Ecto neural progenitor cell (in vitro differentiated cells): ENCODE measurements around the gene EBF4.

Experiments used
- DNase-seq: peaks from one replicate; pipeline ENCODE4 v3.0.0-alpha.2; 2018; ENCODE audit warnings: low spot score

EBF4 gene

DNA sequence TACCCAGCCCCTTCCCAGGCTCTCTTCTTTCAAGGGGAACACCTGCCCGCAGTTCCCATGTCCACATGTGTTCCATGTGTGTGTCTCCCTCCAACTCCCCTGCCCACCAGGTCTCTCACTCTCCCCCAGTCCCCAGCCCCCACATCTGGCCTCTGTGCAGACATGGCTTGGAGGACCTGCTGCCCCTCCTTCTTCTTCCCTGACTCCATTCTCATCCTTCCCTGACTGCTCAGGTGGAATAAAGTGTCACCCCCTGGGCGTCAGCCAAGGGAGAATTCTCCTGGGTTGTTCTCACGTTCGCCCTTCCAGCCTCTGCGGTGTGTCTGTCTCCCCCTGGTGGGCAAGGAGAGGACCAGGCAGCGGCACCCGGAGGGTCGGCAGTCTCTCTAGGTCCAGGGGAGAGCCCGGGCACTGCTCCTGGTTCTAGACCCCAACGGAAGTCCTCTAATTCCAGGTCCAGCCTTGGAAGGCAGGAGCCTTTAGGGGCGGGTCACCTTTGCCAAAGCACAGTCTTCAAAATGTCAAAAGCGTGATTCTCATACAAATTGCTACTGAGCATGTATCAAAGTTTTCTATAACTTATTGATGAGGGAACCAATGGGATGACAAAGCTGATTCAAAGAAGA, 50.5 kb downstream of the EBF4 start:
- peak; percentile 83 for DNase-seq

DNA sequence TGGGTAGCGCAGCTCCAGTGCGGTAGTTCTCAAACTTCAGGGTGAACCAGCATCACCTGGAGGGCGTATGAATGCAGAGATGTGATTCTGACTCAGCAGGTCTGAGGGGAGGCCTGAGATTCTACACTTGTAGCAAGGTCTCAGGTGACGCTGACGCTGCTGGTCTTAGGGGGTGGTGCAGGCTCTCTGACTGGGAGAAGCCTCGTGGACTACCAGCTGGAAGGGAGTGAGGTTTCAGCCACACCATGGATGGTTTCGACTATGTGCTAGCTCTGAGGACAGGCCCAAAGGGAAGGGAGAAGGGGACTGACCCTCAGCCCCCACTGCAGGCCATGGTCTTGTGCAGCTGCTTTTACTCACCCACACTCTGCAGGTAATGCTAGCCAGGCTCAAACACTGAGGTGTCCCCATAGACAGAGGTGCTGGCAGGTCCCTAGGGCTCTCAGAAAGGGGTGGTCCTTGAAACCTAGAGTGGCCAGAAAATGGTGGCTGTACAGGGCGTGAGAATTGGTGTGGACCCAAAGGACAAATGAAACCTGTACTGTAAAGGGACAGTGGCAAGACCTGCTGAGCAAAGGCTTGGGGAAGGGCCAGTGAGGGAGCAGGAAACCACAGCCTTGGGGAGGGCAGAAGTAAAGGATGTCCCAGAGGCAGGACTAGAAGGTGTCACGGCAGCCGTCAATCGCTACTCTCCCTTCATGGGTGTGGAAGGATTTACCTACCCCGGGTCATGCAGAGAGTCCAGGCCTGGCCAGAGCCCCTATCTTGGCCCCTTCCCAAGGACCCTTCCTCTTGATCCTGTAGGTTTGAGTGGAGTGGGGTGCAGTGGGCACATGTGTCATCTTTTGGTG, 52.7 kb downstream of the EBF4 start:
- peak; percentile 39 for DNase-seq

DNA sequence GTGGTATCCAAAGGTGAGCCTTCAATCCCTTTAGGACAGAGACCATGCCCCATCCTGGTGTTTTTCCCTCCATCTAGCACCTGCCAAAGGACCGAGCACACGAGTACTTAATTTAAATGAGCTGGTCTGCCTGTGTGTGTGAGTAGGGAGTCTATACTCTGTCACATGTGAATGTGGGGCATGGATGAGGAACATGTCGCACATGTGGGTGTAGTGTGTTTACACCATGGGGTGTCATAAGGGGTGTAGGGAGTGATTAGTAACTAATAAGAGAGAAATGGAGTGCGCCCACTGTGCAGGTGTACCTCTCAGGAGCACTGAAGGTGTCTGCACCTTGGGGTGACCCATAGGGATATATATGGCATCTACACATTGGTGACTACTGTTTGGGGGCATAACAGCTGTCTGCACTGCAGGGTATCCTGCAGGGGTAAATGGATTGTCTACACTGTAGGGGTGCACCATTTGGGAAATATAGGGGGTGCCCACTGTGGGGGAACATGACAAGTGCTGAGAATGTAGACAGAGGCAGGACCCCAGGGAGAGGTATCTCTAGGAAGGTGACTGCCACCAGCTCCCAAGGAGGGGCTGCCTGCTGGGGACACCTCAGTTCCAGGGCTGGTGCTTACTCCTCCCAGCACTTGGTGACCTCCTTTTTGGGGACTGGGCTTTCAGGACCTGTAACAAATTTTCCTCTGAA, 53.5 kb downstream of the EBF4 start:
- DNase-seq = peak; percentile 31

DNA sequence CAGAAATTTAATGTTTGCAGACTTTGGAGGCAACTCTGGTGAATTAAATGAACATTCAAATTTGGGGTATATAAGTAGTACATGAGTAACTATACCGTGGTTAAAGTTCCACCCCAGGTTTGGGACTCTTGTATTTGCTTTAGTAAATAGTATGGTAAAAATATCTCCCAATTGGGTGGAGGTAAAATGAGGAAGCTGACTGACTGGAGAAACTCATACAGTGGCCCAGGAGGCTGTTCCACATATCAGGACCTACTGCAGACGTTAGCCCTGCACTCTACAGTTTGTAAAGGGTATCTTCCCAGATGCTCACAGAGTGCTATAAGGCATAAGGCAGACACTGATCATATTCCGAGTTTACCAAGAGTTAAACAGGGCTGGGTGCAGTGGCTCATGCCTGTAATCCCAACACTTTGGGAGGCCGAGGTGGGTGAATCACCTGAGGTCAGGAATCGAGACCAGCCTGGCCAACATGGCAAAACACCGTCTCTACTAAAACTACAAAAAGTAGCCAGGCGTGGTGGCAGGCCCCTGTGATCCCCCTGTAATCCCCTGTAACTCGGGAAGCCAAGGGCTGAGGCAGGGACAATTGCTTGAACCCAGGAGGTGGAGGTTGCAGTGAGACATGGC, 54.2 kb downstream of the EBF4 start:
- DNase-seq = peak; percentile 33

DNA sequence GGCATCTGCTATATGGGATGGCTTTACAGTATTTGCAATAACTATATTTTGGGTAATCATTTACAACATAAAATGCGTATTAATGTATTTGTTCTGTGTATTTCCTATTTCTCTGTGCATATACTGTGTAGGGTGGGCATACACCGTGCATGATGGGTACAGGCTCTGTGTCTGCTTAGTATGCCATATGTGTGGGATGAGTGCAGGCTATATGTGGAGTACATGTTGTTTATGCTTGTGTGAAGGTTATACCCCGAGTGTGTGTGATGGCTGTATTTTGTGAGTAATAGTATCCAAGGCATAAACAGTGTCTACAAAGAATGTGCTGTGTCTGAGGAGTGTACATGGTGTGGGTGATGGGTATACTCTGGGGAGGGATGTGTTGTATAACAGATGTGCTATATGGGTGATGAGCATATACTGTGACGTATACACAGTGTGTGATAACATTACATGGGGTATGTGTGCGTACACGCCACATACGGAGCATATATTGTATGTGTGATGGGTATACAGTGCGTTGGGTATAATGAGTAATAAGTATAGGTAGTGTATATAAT, 55.2 kb downstream of the EBF4 start:
- peak; percentile 21 for DNase-seq

DNA sequence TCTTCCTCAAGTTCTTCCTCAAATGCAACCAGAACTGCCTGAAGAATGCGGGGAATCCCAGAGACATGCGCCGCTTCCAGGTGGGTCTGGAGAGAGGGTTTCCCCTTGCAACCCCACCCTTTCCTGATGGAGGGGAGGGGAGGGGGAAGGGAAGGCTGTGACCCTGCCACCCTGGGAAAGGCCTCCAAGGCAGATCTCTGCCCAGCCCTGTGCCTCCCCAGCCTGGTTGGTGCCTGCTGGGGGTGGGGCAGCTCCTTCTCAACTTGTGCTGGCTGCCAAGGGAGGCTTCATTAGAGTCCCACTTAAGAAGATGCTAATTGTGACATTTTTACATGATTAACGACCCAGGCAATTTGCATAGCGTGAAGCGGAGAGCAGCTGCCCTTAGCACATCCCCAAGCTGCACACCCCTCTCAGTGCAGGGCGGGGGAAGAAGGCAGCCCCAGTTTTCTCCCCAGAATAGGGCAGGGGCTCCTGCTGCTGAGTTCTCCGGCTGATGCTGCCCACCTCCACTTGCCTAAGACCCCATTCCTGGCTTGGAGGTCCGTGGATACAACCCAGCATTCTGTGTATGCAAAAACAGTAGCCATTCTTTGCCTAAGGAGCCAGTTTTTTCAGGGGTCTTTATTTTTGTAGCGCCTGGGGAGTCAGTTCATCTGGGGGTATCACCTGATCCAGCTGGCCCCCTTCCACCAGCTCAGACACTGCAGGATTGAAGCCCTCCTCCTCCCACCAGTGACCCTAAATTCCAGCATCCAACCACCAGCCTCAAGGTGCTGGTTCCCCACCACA, 56.2 kb downstream of the EBF4 start:
- peak; percentile 41 for DNase-seq

DNA sequence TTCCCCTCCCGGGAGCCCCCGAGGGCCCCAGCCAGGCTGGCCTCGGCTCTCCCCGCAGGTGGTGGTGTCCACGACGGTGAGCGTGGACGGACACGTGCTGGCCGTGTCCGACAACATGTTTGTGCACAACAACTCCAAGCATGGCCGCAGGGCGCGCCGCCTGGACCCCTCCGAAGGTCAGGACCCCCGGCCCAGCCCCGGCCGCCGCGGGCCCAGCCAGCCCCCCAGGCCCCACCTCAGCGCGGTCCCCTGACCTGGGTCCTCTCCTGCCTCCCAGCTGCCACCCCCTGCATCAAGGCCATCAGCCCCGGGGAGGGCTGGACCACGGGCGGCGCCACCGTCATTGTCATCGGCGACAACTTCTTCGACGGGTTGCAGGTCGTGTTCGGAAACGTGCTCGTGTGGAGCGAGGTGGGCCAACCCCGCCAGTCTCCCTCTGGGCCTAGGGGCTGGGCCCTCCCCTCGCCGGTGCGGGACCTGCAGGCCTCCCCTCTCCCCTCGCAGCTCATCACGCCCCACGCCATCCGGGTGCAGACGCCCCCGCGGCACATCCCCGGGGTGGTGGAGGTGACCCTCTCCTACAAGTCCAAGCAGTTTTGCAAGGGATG, 56.9 kb downstream of the EBF4 start:
- peak; percentile 49 for DNase-seq

DNA sequence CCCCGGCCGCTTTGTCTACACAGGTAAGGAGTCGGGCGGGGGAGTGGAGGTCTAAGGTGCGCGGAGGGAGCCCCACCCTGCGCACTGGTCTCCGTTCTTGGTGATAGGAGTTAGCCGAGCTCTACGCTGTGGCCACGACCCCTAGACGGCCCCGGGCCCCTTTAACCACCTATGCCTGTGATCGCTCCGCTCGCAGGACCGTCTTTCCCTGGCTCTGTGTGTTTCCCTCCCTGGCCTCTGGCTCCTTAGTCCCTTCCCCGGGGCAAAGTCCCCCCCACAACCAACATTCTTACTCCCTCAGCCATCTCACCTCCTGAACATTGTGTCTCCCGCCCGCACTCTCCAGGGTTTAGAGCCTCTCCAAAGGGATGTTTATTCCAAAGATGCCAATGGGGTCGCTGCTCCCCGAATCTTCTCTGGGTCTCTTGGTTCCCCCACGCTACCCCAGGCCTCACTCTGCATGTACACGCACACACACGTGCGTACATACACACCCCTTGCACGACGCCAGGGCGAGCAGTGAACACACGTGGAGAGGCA, 57.4 kb downstream of the EBF4 start:
- DNase-seq = no peak

DNA sequence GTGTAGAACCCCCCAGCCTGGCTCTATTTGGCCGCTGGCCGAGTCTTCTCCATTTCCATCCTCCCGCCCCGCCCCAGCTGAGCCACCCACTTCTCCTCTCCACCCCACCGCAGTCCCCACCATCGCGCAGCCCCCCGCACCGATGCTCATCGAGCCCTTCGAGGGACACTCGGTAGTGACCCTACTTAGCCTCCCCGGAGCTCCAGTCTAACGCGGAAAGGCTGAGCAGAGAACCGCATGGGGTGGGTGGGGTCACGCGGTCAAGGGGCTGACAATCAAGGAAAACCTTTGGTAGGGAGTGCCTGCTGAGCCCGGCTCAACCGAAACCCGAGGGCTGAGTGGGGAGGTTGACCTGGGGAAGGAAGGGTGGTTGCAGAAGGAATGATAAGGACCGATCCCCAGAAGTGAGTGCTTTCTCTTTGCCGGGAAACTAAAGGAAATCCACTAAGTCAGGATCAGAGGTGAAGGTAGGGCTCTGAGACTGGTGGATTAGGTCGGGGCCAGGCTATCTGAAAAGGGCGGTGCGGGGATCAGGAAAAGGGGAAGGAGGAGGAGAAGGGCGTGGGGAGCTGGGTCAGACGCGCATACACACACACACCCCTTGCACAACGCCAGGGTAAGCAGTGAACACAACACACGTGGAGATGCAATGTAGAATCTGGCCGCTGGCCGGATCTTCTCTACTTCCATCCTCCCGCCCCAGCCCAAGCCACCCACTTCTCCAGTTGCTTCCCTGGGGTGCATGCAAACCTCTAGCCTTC, 58.1 kb downstream of the EBF4 start:
- peak; percentile 58 for DNase-seq

DNA sequence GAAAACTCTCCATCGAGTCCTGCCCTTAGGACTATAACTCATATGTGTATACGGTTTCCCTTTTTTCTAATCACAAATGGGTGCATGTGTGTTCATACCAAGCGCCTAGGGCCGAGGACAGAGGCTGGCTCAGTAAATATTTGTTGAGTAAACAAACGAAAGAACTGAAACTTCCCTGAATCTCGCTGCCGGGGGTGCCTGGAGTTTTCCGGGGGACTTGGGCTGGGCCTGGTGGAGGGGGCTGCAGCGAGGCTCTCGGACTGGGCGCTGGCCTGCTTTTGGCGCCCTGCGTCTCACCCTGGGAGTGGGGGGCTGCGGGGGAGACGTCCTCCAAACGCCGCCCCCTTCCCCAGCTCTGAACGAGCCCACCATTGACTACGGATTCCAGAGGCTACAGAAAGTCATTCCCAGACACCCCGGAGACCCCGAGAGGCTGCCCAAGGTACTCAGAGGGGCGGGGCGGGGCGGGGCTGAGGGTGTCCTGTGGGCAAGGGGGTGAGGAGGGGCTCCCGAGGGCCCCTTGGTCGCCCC, 58.8 kb downstream of the EBF4 start:
- no peak for DNase-seq

DNA sequence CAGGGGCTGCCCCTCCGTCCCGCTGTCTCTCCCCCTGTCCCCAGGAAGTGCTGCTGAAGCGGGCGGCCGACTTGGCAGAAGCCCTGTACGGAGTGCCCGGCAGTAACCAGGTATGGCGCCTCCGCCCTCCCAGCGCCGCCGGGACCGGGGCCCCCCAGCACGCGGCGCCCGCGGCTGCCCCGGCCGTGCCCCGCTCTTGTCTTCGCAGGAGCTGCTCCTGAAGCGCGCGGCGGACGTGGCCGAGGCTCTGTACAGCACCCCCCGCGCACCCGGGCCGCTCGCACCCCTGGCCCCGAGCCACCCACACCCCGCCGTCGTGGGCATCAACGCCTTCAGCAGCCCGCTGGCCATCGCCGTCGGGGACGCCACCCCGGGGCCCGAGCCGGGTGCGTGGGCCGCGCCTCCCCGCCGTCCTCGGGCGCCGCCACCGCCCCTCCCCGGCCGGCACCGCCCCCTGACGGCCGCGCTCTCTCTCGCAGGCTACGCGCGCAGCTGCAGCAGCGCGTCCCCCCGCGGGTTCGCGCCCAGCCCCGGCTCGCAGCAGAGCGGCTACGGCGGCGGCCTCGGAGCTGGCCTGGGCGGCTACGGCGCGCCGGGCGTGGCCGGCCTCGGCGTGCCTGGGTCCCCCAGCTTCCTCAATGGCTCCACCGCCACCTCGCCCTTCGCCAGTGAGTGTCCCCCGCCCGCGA, 59.4 kb downstream of the EBF4 start:
- peak; percentile 58 for DNase-seq

DNA sequence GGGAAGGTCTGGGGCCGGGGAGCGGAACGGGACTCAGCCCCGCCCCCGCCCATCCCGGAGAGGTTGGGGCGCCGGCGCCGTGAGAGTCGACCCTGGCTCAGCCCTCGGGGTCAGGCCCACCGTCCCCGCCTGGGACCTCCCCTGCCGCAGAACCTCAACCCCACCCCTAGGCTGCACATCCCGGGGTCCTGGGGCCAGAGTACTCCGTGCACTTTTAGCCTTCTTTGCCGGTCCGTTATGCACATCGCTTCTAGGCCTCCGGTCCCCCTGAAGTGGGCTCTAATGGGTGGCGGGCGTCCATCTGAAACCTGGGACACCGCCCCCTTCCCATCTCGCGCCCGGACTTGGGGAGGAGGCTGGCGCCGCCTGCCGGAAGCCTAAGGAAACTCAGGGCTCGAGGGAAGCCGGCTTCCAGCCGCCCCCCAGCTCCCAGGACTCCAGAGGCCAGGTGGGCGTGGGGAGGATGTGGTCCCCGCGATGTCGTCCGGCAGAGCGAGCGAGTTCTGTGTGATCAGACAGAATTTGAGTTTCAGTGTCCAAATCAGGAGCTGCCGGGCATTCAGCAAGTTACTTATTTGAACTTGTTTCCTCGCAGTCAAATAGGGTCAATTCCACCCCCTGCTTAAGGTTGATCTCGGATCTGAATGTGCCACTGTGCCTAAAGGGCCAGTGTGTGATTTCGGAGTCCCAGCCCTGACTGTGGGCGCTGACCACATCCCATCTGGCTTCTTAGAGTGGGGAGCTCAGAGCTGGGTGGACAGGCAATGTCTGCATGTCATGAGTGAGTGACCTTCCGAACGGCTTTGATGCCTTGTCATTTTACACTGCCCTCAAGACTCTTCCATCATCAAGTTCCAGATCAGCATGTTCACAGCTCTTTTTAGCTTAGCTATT, 60.2 kb downstream of the EBF4 start:
- DNase-seq = peak; percentile 84

DNA sequence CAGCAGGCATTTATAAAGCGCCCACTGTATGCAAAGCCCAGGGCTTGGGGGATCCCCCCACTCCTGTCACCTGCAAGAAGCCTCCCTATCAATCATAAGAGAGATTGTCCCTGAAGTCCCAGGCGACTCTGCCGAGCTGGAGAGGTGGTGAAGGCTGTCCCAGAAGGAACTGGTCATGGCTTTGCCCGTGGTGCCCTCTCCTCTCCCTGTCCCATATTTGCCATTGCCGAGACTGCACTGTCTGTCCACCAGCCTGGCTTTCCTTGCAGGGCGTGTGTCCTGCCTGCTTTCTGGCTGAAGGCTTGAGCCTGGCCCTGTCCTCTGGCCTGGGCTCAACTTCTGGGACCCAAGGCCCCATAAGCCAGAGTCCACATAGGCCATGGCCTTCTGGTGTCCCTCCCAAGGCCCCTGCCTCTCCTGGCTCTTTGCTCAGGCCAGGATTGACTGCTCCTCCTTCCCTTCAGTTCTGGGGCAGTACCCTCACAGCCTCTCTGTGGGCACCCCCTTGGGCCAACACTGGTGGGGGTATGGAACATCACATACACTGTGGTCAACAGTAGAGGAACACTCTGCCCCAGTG, 61.0 kb downstream of the EBF4 start:
- no peak for DNase-seq

DNA sequence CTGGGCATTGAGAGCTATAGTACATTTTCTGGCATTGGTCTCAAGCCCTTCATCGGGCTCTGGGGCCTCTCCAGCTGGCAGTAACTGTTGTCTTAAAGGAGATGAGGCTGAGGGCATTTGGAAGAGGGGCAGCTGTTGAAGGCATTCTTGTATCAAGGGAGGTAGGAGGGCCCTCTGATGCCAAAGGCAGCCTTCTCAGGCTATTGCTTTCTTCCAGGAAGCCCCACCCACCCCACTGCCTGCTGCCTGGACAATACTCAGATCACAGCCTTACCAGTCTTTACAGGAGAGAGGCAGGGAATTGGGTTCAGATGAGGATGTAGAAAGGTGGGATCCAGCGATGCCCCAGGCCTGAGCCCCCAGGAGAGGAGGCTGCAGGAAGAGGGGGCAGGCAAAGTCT, 61.8 kb downstream of the EBF4 start:
- no peak for DNase-seq

DNA sequence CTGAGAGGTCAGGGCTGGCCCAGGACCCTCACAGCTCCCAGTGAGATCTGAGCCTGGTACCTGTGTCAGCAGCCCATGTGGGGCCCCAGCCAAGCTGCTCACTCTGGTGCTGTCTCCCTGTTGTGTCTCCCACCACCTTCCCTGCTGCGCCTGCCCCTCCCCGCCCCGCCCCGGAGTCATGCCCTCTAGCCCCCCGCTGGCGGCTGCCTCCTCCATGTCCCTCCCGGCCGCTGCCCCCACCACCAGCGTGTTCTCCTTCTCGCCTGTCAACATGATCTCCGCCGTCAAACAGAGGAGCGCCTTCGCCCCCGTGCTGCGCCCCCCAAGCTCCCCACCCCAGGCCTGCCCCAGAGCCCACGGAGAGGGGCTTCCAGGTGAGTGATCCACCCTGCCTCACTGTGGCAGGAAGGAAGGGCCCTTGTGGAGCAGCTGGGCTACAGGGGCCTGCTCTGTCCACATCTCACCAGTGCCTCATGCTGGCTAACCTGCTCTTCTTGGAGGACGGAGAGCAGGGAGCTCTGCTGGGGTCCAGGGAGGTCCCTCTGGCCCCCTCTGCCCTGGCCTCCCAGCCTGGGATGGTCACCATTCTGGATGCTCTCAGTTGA, 63.0 kb downstream of the EBF4 start:
- DNase-seq = no peak

DNA sequence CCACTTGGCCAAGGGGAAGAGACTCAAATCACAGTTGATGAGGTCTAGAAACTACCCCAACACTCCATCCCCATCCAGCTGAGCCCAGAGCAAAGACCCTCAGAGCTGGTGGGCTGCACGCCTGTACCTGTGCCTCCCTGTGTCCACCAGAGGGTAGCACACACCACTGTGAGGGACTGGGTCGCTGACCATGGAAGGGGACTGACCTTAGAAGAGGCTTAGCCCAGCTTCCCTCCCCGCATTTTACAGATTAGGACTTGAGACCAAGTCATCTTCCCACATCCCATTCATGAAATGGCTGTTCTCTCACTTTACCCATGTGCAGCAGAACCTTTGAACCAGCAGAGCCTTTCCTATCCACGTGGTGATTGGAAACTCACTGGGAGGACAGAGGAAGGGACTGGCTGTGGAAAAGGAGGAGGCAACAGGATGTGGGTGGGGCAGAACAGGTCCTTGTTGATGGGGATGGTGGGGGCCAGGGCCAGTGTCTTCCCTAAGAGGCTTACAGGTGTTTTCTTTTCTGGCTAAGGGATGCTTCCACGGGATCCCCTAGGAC, 63.6 kb downstream of the EBF4 start:
- DNase-seq = peak; percentile 81

DNA sequence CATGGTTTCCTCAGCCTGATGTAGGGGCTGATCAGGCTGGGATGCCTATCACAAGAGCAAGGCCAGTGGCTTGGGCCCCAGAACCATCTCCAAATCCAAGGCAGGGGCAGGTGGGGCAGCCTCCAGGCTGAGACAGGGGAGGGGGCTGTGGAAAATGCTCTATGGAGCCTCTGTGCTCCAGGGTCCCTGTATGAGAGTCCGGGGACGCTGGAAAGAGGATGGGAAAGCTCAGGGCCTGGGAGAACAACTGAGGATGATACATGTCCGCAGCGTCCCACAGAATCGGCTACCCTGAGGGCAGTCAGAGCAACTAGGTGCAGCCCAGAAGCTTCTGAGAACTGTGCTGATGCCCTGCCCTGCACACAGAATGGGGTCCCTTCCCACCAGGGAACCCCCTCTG, 64.4 kb downstream of the EBF4 start:
- no peak for DNase-seq
